Measurements from ENCODE around the gene ANO9.

DNA sequence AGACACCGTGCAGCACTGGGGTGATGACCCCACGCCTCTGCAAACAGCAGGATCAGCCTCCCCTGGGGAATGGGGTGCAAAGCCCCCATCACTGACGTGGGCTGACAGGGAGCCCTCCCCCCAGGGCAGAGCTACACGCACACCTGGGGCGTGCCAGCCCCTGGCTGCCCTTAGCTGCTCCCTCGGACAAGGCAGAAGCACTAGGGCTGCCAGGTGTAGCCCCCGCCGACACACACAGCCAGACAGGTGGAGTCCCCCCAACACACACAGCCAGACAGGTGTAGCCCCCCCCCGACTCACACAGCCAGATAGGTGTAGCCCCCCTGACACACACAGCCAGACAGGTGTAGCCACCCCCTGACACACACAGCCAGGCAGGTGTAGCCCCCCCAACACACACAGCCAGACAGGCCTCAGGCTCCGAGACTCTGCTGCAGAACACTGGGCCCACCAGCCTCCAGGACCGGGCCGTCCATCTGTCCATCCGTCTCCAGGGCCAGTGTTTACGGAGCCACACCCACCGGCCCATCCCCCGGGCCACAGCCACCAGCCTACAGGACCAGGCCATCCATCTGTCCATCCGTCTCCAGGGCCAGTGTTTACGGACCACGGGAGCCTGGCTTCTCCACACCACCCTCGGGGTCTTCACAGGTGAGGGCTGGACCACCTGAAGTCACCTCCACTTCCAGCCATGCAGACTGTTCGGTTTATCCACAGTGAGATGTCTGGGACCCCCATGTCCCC lies 3.5 kb downstream of the ANO9 start:
- TF ChIP-seq, protein P1, sequence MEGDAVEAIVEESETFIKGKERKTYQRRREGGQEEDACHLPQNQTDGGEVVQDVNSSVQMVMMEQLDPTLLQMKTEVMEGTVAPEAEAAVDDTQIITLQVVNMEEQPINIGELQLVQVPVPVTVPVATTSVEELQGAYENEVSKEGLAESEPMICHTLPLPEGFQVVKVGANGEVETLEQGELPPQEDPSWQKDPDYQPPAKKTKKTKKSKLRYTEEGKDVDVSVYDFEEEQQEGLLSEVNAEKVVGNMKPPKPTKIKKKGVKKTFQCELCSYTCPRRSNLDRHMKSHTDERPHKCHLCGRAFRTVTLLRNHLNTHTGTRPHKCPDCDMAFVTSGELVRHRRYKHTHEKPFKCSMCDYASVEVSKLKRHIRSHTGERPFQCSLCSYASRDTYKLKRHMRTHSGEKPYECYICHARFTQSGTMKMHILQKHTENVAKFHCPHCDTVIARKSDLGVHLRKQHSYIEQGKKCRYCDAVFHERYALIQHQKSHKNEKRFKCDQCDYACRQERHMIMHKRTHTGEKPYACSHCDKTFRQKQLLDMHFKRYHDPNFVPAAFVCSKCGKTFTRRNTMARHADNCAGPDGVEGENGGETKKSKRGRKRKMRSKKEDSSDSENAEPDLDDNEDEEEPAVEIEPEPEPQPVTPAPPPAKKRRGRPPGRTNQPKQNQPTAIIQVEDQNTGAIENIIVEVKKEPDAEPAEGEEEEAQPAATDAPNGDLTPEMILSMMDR (conservative IDR thresholded peaks at IDR 0.05; ENCODE audit: low read depth in 2 of 2) = no peak
- TF ChIP-seq, protein P2, sequence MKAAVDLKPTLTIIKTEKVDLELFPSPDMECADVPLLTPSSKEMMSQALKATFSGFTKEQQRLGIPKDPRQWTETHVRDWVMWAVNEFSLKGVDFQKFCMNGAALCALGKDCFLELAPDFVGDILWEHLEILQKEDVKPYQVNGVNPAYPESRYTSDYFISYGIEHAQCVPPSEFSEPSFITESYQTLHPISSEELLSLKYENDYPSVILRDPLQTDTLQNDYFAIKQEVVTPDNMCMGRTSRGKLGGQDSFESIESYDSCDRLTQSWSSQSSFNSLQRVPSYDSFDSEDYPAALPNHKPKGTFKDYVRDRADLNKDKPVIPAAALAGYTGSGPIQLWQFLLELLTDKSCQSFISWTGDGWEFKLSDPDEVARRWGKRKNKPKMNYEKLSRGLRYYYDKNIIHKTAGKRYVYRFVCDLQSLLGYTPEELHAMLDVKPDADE (IDR thresholded peaks at IDR 0.05) = no peak
- TF ChIP-seq EZH2phosphoT487 (IDR thresholded peaks at IDR 0.05; ENCODE audit: unreplicated experiment) = no peak
- TF ChIP-seq, protein P3, sequence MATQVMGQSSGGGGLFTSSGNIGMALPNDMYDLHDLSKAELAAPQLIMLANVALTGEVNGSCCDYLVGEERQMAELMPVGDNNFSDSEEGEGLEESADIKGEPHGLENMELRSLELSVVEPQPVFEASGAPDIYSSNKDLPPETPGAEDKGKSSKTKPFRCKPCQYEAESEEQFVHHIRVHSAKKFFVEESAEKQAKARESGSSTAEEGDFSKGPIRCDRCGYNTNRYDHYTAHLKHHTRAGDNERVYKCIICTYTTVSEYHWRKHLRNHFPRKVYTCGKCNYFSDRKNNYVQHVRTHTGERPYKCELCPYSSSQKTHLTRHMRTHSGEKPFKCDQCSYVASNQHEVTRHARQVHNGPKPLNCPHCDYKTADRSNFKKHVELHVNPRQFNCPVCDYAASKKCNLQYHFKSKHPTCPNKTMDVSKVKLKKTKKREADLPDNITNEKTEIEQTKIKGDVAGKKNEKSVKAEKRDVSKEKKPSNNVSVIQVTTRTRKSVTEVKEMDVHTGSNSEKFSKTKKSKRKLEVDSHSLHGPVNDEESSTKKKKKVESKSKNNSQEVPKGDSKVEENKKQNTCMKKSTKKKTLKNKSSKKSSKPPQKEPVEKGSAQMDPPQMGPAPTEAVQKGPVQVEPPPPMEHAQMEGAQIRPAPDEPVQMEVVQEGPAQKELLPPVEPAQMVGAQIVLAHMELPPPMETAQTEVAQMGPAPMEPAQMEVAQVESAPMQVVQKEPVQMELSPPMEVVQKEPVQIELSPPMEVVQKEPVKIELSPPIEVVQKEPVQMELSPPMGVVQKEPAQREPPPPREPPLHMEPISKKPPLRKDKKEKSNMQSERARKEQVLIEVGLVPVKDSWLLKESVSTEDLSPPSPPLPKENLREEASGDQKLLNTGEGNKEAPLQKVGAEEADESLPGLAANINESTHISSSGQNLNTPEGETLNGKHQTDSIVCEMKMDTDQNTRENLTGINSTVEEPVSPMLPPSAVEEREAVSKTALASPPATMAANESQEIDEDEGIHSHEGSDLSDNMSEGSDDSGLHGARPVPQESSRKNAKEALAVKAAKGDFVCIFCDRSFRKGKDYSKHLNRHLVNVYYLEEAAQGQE (IDR thresholded peaks at IDR 0.05; ENCODE audit: unreplicated experiment) = no peak
- TF ChIP-seq POLR2AphosphoS5 (IDR thresholded peaks at IDR 0.05; ENCODE audit: low read depth) = no peak
- no peak for TF ChIP-seq EZH2 (IDR thresholded peaks at IDR 0.05; ENCODE audit: low read depth, unreplicated experiment)
- no peak for TF ChIP-seq ZNF114 (CRISPR knock-in tag; IDR thresholded peaks at IDR 0.05)
